Measurements from ENCODE around the gene TNIK.

GRCh38 chr3:171432548-171432947 is 27.7 kb downstream of the TNIK start:
- TF ChIP-seq CTCF (IDR thresholded peaks at IDR 0.05; ENCODE audit: low read length) (no peak), EZH2 (IDR thresholded peaks at IDR 0.05; ENCODE audit: borderline replicate concordance, low read length) (no peak)

All from OCI-LY1 (cell line).